Stimulated activated CD8-positive, alpha-beta memory T cell treated with anti-CD3 and anti-CD28 coated beads, Interleukin-12 subunit alpha, Interleukin-12 subunit beta, amount 100 ng/mL, for 4 hours (primary cell): ENCODE measurements around the gene GRIK3.

Experiments
- DNase-seq: peaks from one replicate; pipeline ENCODE4 v3.0.0-alpha.2; 2020; ENCODE audit warnings: low read depth

The GRIK3 gene

DNA sequence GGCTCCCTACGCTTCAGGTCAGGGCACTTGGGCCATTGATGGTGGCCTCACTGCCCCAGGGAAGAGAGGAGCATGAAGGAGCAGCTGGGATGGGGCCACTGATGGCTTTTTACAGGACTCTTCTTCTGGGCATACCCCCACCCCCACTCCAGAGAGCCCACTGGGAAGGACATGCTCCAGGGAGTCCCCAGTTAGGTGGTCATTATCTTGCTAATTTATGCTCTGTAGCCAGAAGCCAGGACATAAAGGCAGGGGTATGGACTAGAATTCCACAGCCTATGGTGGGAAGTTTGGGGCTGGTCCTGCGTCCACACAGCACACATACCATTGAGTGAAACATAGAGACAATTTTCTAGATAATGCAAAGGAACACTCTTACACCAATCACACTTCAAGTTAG is 8.8 kb upstream of the GRIK3 start:
- no peak for DNase-seq

DNA sequence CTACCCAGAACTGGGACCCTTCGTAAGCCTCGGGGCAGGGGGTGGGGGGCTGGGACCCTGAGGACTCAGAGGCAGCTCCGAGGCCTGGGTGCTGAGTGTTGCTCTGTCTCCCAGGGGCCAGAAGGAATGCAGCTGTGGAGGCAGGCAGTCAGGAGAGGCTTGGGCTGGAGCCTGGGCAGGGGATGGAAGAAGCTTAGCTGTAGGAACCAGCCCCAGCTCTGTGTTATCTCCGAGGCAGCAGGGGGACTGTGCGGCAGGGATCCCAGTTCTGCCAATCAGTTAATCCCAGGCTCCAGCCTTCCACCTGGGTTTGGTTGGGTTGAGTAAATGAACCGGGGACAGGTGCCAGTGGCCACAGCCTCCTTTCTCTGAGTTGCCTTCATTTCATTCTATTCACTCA is 8.2 kb upstream of the GRIK3 start:
- no peak for DNase-seq

DNA sequence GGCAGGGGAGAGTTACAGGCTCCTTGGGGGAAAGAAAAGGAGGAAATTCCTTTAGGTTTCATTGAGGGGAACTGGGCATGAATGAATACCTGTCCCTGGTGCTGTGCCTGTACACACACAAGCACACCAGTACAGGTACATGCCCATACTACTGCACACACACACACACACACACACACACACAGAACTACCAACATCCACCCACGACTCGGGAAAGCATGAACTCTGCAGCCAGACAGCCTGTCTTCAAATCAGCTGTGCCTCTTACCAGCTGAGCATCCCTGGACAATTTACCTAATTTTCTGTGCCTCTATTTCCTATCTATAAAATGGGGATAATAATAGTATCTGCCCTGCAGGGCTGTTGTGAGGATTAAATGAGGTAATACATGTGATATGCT is 7.2 kb upstream of the GRIK3 start:
- no peak for DNase-seq

DNA sequence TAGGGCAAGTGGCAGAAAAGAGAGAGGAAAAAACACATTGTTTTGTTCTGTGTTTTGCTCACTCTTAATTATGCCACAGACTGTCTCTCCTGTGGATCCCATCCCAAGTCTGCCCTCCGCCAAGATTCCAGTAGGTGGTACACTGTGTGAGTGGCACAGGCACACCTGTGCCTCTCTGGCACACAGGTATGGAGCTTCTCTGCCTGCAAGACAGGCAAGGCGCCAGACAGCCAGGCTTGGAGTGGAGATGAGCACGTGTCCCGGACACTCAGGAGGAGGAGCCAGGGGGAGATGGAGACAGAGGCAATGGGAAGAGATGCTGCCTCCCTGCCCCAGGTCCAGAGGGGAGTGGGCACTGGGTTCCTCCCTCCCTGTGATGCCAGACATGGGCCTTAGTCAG is 6.5 kb upstream of the GRIK3 start:
- DNase-seq: no peak

DNA sequence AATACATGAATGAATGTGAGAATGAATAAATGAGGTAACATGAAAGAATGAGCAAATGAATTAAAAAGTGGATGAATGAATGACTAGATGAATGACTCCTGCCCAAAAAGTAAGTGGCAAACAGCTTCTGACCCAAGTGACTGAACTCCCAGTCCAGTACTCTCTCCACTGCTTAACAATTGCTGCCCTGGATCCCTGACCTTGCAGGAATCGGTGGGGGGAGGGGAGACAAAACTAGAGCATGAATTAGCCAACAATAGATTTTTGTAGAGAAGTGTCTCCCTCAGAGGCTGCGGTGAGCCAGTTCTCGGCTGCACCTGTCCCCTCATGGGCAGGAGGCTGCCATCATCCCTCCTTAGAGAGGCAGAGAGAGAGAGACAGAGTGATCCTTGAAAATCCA is 5.9 kb upstream of the GRIK3 start:
- no peak for DNase-seq

DNA sequence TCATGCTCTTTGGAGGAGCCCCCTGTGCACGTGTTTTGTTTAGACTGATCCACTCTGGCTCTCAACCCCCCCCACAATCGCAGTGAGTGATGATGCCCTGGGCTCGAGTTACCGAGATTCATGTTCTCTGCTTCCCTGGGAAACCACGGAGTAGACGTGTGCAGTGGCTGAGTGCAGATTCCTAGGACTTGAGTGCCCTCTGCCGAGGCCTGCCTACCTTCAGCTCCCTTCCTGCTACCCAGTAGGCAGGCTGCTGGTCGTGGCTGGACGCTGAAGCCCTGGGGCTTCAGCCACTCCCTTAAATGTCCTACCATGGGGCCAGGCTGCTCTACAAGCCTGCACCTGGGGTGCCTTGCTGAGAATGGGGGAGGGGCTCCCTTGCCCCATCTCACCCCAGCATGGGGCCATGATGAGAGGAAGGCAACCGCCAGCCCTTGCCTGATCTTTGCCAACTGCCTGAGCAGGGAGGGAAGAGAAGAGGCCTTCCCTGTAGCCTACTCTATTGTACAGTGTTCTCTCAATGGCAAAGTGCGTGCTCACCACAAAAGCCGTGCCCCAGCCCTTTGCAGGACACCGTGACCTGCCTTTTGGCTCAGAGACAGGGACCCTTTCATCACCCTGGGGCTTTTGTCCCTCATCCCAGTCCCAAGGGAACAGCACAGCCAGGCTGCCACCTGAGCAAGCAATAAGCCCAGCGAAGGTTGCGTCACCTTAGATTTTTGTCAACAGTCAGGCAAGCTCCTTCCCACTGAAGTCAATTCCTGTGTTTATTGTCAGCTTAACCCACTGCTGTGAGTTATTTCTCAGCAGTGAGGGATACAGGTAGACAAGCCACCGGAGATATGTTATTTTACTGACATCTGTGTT is 4.1 kb upstream of the GRIK3 start:
- no peak for DNase-seq

DNA sequence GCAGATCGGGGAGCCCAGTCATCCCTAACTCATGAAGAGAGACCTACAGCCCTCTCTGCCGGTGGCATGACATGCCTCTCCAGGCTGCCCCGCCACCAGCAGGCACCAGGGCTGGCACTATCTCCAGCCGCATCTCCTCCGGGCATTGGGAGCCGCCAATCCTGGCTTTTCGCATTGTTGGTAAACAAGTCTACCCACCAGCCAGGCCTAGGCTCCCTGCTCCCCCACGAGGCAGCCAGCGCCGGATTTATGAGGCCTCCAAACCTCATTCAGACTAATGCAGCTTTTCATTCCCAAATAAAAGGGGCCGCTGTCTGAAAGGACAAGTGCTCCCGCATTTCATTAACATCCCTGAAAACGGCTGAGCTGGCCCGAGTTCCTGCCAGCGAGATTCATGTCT is 3.4 kb upstream of the GRIK3 start:
- no peak for DNase-seq

DNA sequence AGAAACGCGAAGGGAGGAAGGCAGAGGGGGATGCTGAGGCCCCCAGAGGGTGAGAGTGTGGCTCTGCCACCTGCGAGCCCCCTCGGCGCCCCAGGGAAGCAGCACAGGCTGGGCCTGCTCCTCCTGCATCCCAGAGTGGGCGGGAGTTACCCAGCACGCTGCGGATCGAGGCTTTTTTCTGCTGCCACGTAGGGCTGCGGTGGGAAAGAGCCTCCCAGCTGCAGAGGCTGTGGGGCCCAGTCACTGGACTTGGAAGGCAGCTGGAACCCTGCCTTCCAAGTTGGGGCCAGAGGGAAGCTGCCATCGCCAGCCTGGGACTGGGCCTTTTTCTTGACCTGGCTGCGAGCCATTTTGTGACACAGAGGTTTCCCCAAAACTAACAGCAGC is 2.3 kb upstream of the GRIK3 start:
- no peak for DNase-seq

DNA sequence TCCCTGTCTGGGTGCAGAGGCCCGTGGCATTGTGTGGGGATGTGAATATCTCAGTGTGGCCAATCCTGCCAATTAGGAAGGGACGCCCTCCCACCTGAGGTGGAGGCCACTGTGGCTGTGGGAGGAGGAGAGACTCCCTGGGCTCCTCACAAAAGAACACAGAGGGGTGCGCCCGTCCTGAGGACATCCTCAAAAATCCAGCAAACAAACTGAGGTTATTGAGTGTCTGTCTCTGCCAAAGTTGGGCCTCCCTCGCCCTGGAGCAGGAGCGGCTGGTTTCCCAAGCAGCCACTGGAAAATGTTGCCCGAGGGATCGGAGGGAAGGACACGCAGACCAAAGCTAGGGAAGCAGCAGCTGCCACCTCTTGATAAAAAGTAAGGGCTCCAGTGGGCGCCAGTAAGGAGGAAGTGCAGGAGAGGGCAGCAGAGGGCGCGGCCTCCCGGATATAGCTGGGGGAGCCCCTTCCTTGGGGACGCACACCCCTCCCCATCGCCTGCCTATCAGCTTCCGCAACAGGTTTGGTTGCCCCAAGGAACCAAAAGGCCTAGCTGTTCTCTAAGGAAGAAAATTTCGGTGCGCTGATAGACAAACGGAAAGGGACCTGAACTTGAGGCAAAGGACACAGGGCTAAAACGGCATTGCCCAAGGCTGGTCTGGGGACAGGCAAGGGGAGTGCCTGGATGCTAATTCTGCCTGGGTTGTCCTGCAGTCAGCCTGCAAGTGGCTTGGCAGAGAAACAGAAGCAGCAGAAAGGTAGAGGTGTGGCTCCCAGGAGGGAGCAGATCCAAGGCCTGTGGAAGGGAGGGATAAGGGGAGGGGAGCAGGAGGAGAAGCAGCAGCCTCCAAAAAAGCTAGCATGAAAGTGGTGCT is 1.7 kb upstream of the GRIK3 start:
- DNase-seq: no peak

DNA sequence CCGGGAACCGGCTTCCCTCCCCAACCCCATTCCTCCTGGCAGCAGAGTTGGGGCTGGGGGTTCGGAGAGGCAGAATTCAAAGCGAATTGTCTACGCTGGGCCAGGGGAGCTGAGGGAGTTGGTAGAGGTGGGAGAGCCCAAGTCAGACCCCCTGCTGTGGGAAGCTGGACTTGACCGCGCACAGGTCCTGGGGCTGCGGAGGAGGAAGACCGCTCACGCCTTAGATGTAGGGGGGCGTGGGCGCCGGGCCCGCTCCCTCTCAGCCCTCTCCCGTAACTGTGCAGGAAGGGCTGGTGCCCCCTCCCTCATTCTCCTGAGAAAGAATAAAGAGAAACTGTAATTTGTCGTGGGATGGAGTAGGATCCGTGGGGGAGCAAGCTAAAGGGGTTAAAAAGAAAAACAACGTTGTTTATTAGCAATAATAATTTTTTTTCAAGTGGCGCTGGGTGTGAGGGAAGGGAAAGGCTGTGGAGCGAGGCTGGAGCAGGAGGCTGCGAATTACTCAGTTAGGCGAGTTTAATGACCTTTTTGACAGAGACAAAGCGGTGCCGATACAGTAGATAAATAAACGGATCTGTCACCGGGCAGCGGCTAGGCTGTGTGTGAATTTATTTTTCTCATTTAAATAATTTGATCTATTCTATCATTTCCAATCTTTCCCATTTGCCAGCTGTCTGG is 838 bp upstream of the GRIK3 start:
- DNase-seq: no peak

DNA sequence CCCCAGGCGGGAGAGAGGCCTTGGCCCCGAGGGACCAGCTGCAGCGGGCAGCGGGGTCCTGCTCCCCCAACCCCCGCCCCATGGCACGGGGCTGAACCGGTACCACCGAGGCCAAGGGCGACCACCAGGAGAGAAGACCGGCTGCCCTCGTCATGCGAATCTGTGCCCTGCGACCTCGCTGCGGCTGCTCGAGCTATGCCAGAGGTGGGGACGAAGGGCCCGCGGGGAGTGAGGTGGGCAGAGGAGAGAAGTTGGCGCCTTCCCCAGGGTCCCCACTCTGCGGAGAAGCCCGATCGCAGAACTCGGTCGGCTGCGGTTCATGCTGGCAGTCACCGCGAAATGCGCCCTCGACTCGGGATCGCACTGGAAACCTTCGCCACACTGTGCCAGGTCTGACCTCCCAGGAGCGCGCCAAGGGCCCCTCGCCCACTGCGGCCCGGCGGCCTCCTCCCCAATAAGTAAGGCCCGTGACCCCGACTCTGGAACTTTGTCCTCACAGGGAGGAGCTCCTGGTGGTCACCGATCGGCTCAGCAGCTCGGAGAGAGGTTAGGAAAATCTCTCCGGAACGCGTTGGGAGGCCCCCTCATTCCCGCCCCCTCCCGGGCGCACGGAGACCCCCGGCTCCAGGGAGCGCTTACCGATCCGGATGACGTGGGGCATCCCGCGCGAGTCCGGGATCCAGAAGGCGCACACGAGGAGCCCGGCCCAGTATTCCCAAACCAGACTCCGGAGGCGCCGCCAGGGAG is 787 bp downstream of the GRIK3 start:
- DNase-seq: no peak

DNA sequence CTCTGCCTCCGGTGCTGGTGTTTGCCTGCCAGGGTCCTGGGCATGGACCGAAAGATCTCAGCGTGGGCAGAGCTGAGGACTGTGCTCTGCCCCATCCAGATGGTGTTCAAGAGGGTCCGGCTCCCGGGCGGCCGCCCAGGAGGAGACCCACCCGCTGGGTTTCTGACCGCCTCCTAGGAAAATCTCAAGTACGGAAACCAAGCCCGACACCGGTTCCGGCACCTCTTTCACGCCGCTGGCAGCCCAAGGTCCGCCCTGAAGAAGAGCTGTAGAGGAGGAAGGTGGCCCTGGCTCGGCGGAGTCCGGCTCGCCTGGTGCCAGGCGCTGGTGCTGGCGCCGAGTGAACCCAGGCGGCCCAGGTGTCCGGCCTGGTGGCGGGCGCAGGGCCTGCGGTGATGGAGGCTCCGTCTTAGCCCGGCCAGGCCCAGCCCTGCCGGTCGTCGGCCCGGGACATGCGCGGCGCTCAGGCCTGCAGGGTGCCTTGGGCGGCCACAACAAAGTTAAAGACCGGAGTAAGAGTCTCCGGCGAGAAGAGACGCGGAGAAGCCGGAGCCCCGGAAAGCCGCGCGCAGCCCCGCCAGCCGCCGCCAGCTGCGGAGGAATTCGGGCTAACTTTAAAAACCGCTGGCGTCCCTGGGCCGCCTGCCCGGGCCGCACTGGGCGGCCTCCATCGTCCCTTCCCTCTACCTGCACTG is 1.5 kb downstream of the GRIK3 start:
- no peak for DNase-seq

DNA sequence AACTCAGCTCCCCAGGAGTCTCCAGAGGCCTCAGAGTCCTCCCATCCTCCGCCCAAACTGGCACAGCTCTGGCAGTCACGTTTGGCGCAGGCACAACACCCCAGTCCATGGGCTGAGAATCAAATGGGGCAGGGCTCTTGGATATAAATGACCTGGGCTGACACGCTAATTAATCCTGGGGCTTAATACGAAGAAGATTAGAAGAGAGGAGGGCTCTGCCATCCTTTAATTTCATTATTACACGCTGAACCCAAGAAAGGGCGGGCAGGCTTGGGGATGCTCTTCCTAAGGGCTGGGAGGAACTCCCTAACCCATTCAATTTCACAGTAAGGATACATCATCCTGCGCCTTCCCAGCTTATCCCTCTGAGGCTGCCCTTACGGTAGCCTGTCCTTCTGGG is 2.4 kb downstream of the GRIK3 start:
- no peak for DNase-seq

DNA sequence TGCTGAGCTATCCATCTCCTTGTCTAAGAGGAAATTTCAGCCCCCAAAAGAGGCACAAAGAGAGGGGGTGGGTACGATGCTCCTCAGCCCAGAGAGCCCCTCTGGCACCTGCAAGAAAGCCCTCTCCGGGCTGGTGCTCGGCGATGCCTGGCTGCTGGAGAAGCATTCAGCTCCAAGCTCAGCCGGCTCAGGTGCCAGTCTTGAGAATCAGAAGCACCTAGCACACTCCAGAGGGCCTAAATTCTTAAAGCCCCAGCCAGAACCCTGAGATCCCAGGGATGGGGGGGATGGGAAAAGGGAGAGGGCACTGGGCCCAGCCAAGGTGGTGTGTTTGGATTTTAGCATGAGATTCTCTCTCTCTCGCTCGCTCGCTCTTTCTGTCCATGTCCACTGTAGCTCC is 2.9 kb downstream of the GRIK3 start:
- DNase-seq: no peak

DNA sequence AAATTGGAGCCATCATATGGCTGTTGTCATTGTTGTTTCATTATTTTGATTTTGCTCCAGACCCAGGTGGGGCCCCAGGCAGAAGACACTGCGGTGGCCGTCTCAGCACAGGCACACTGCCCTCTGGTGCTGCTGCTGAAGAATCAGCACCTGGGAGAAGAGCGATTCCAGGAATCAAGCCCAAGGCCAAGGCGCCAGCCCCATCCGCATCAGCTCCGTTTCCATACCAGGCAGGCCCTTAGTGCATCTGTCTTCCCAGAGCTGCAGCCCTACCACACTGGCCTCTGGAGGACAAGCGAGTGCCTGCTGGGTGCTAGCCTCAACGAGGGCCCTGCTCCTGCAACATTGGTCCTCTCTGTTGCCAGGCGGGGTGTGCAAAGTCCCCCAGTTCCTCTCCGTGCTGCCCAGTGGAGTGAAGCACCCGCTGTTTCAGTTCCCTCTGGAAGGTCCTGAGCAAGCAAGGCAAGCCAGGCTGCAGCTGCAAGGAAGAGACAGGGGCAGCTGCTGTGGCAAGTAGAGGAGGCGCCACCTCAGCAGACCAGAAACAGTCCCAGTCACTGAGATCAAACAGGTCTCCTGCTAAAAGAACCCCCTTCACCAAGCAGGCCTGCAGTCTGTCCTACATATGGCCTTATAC is 5.2 kb downstream of the GRIK3 start:
- no peak for DNase-seq

DNA sequence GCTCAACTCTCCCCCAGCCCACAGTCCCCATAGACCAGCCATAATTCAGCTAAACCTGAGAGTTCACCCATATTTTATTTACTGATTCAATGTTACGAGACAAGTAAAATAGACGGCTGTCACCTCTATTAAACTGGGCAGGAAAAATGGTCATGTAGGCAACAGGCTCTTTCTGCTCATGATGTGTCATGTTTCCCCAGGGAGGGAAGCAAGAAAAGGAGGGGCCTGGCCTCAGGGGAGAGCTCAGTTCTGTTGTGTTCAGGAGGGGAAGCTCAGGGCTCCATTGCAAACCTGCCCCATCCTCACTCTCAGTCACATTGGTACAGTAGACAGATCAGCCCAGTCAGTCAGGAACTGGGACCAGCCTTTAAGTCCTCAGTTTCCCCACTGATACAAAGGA is 12.8 kb downstream of the GRIK3 start:
- DNase-seq: no peak

DNA sequence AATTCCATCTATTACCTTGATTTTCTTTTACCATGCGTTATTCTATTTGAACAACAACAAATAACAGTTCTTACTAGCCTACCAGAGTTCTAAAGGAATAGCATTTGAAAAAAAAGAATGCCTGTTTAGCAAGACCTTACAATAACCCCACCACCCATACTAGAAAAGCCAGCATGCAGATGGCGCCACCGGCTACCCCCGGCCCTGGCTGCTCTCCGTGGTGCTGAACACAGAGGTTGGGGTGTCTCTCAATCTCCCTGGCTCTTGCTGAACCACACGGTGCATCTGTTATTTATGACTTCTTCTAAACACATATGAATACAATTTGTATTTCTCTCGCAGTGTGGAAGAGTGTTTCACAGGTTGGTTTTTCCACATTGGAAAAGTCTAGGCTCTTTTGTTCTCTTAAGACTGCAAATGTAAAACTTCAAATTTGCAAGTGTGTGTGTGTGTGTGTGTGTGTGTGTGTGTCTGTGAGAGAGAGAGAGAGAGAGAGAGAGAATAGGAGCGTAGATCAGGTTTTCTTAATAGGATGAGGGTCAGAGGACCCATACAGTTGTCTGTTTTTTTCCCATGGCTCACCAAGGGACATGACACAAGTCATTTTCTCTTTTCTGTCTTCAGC is 13.6 kb downstream of the GRIK3 start:
- DNase-seq: no peak

DNA sequence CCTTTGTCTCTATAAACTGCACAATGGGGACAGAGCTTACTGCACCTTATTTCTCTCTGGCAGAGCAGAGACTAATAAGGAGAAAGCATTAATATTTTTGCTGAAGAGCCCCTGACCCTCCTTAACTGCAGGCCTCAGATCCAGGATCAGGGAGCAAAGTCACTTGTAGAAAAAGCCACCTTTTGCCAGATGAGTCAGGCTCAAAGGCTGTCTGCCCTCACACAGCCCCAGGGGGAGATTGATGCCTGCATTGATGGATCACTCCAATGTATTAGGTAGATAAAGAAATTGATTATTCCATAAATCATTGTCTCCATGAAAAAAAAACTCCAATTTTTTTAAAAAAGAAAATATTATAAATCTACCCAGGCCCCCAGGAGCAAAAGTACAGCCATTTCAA is 15.8 kb downstream of the GRIK3 start:
- no peak for DNase-seq

DNA sequence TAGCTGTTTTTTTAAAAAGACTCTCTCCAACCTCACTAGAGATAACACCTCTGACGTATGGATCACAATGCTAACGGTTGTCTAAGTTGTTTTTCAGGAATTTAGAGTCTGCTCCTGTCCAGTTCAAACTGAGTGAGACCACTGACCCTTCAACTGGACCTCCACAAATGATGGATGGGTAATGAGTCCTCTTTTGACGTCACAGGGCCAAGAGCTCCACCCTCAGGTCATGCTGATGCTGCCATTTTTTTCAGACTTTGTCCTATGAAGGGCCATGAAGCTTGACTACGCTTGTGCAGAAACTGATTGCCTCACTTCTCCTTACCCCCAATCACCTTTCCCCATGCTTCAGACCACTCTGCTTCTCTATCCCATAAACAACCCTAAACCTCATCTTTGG is 16.6 kb downstream of the GRIK3 start:
- no peak for DNase-seq

DNA sequence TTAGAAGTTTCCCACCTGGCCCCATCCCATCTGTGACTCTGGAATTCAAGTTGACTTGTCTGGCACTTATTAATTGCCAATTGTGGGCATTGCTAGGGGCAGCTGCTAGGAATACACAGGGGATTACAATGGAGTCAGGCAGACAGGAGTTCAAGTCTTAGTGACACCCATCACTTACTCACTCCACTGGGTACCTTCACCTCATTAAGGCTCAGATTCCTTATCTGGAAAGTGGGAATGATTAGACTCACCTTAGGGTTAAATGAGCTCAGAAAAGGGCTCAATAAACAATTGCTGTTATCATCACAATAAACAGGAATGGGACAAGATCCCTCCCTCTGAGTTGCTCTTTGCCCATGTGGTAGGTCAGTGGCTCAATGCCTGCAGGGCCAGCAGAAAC is 18.2 kb downstream of the GRIK3 start:
- DNase-seq: no peak

DNA sequence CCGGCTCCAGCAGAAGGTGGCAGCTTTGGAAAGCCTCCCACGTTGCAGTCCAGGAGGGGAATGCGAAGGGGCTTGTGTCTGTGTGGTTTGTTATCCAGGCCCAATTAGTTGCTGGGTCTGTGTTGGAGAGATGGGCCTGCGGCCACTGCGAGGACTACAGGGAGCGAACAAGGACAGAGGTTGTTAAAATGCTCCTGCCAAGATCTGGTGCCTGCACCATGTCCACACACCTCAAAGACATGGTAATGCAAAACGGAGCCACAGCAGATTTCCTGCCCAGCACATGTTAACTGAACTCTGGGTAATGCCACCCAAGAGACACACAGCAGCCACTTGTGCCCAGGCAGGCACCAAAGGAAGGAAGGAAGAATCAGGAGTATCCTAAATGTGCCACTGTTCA is 18.6 kb downstream of the GRIK3 start:
- no peak for DNase-seq
